Kidney (tissue), 14 donors: ENCODE data around the gene PARN. TPM values are rescaled to one million over a fixed set of nuclear protein-coding genes. Genes with fewer than 3 reads are reported as not detected.

Experiments used
- DNase-seq, 5 donors: peaks; one replicate each; pipeline ENCODE4 v3.0.0-alpha.2; 2013 to 2020
- FAIRE-seq: peaks from 2 replicates; lab custom pipeline; 2012; peaks lifted over from hg19 to GRCh38; lab: Jason Lieb, UNC
- H3K27ac ChIP-seq, 2 donors: one replicate each; pipeline ENCODE4 v1.7.0; 2013; ENCODE audit warnings: low read depth in 2 of 2, low read length in 2 of 2, inconsistent platforms in 1 of 2
- H3K27me3 ChIP-seq: one replicate; pipeline ENCODE4 v1.7.1; 2013; ENCODE audit warnings: low read length, inconsistent platforms; ENCODE audit not compliant: control insufficient read depth, insufficient read depth
- H3K36me3 ChIP-seq, 3 donors: one replicate each; pipeline versions ENCODE4 v1.7.0 to v1.7.1; 2013; ENCODE audit warnings: low read length in 3 of 3, control low read depth in 1 of 3, inconsistent platforms in 1 of 3; ENCODE audit not compliant: insufficient read depth in 3 of 3, control insufficient read depth in 2 of 3
- H3K4me1 ChIP-seq, 3 donors: one replicate each; pipeline versions ENCODE4 v1.7.0 to v1.7.1; 2013; ENCODE audit warnings: low read length in 3 of 3, inconsistent platforms in 1 of 3, low read depth in 1 of 3; ENCODE audit not compliant: control insufficient read depth in 2 of 3, insufficient read depth in 2 of 3
- H3K4me3 ChIP-seq, 3 donors: one replicate each; pipeline versions ENCODE4 v1.7.0 to v1.8.1; 2013; ENCODE audit warnings: low read length in 3 of 3, control low read depth in 1 of 3, inconsistent platforms in 1 of 3
- H3K9ac ChIP-seq, 3 donors: one replicate each; pipeline versions ENCODE4 v1.7.0 to v1.7.1; 2013; ENCODE audit warnings: low read length in 3 of 3, control low read depth in 1 of 3, inconsistent platforms in 1 of 3
- H3K9me3 ChIP-seq, 3 donors: one replicate each; pipeline versions ENCODE4 v1.7.0 to v1.7.1; 2013; ENCODE audit warnings: low read length in 3 of 3, control low read depth in 1 of 3, inconsistent platforms in 1 of 3; ENCODE audit not compliant: control insufficient read depth in 2 of 3, insufficient read depth in 1 of 3
- intact Hi-C: fragments of 100-400 bp; cut with DNase I; formaldehyde crosslinking; loops from one replicate; pipeline ENCODE4 v1.11.1; 2022
- polyA plus RNA-seq: library from polyadenylated mRNA; stranded (reverse); fragments of 350-450 nt; fragmentation: Illumina TruSeq; extraction: RNeasy Lipid Tissue Mini Kit (QIAGEN cat#74804); gene quantifications from one replicate; pipeline ENCODE4 v1.2.3, GENCODE V29; 2014; ENCODE audit warnings: low read depth, low replicate concordance; ENCODE audit not compliant: insufficient read depth
- total RNA-seq: library from RNA; stranded (reverse); fragmentation: NEBNext Ultra II Directional; extraction: Animal tissue kit (Norgen Biotek cat#: 25700); gene quantifications from one replicate; pipeline ENCODE4 v1.2.1, GENCODE V29; 2021
- TF ChIP-seq, protein P1 (sequence below): IDR thresholded peaks from 3 replicates; pipeline ENCODE4 v1.5.1; 2012; ENCODE audit warnings: mild to moderate bottlenecking, moderate library complexity, borderline replicate concordance; ENCODE audit not compliant: insufficient read depth; ENCODE audit errors: extremely low read depth
- donor health status: control.
- donor health status: control.
- donor health status: control.
- donor health status: control.
- donor health status: control.
- donor health status: DM: yes; HTN: yes; CAD: no.
- donor health status: Normal renal cell carcinoma (clear cell type).

The PARN gene
- total and polyA plus RNA-seq, 2 donors from 2014 or later = 17.3 to 32.5 TPM

DNA sequence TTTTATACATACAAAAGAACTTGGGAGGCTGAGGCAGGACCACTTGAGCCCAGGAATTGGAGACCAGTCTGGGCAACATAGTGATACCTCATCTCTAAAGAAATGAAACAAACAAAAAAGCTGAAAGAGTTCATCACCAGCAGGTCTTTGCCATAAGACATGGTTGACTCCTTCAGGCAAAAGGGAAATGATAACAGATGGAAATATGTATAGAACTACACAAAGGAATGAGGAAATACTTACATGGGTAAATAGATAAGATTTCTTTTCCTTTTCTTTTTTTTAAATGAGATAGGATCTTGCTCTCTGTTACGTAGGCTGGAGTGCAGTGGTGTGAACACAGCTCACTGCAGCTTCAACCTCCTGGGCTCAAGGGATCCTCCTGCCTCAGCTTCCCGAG, 165.3 kb downstream of the PARN start:
- no peaks in the 10 kb centered on the region for H3K4me1 ChIP-seq
- DNase-seq = no peak
- TF ChIP-seq, protein P1, sequence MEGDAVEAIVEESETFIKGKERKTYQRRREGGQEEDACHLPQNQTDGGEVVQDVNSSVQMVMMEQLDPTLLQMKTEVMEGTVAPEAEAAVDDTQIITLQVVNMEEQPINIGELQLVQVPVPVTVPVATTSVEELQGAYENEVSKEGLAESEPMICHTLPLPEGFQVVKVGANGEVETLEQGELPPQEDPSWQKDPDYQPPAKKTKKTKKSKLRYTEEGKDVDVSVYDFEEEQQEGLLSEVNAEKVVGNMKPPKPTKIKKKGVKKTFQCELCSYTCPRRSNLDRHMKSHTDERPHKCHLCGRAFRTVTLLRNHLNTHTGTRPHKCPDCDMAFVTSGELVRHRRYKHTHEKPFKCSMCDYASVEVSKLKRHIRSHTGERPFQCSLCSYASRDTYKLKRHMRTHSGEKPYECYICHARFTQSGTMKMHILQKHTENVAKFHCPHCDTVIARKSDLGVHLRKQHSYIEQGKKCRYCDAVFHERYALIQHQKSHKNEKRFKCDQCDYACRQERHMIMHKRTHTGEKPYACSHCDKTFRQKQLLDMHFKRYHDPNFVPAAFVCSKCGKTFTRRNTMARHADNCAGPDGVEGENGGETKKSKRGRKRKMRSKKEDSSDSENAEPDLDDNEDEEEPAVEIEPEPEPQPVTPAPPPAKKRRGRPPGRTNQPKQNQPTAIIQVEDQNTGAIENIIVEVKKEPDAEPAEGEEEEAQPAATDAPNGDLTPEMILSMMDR = no peak
- intact Hi-C loops = no loop called here
- no peak for FAIRE-seq
- no peak overlapping the region for H3K4me3 ChIP-seq
- H3K36me3 ChIP-seq = no peaks in the 10 kb centered on the region
- H3K9me3 ChIP-seq = no peaks in the 10 kb centered on the region
- H3K27me3 ChIP-seq = no peaks in the 10 kb centered on the region
- no peak overlapping the region for H3K9ac ChIP-seq
- no peak overlapping the region for H3K27ac ChIP-seq

DNA sequence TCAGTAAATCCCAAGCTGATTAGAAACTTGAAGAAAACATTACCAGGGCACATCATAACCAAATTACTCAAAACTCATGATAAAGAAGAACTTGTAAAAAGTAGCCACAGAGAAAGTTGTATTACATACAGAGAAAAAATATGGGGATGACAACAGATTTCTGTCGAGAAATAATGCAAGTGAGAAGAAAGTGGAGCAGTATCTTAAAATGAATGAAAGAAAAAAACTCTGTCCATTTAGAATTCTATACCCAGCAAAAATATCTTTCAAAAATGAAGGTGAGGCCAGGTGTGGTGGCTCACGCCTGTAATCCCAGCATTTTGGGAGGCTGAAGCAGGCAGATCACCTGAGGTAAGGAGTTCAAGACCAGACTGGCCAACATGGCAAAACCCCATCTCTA, 165.9 kb downstream of the PARN start:
- Histone ChIP-seq H3K4me1 (no peaks in the 10 kb centered on the region), H3K9me3 (no peaks in the 10 kb centered on the region), H3K9ac (no peak overlapping the region), H3K4me3 (no peak overlapping the region), H3K27ac (no peak overlapping the region), H3K27me3 (no peaks in the 10 kb centered on the region), H3K36me3 (no peaks in the 10 kb centered on the region)
- intact Hi-C loops = no loop called here
- TF ChIP-seq, protein P1 = no peak
- no peak for FAIRE-seq
- DNase-seq = no peak

DNA sequence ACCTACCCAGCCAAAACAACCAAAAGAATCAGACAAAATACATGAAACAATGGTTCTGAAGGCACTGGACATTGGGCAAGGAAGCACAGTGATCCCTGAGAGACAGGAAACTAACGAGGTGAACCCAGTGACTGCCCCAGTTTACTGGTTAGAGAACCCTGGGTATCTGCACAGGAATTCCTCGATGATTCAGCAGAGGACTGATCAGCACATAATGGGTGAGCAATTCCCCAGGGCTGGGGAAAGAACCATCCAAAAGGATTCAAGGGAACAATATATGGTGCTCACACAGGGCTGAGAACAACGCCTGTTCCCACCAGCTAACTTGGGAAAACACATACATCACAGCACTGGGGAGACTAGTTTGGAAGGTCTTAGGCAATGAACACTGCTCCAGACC, 167.2 kb downstream of the PARN start:
- H3K9me3 ChIP-seq = no peaks in the 10 kb centered on the region
- H3K4me1 ChIP-seq = no peaks in the 10 kb centered on the region
- H3K9ac ChIP-seq = no peak overlapping the region
- FAIRE-seq (no peak), DNase-seq (no peak)
- intact Hi-C loops = no loop called here
- no peaks in the 10 kb centered on the region for H3K27me3 ChIP-seq
- TF ChIP-seq, protein P1 = no peak
- H3K36me3 ChIP-seq = no peaks in the 10 kb centered on the region
- H3K4me3 ChIP-seq = no peak overlapping the region
- H3K27ac ChIP-seq = no peak overlapping the region

DNA sequence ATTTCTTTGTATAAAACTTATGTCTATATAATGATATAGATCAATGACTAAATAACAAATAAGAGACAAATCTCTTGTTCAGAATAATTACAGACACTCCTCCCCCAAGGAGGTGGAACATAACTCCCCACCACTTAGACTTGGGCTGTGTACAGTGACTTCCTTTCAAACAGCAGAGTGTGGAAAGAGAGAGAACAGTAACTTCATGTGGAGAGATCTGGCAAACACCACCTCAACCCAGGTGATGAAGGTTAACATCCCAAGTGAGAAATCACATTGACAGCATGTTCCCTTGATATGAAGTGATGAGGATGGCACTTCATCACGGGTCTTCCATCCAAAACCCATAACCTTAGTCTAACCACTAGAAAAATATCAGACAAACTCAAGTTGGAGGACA, 169.3 kb downstream of the PARN start:
- no peaks in the 10 kb centered on the region for H3K9me3 ChIP-seq
- TF ChIP-seq, protein P1 = no peak
- intact Hi-C loops = no loop called here
- H3K4me1 ChIP-seq = no peaks in the 10 kb centered on the region
- H3K4me3 ChIP-seq = no peak overlapping the region
- no peaks in the 10 kb centered on the region for H3K36me3 ChIP-seq
- no peak overlapping the region for H3K27ac ChIP-seq
- FAIRE-seq = no peak
- no peak overlapping the region for H3K9ac ChIP-seq
- H3K27me3 ChIP-seq = no peaks in the 10 kb centered on the region
- no peak for DNase-seq
